A673 (cell line): ENCODE data around the gene ARMS2. TPM values are rescaled to one million over a fixed set of nuclear protein-coding genes. Genes with fewer than 3 reads are reported as not detected.

ENCODE experiments used
- BruUV-seq: library from RNA; stranded (reverse); fragments of 400-500 nt; replicated peaks from 2 replicates; lab custom pipeline; 2021; lab: Mats Ljungman, UMichigan
- CTCF ChIA-PET: fragments of 300-600 bp; sonication (Branson Sonifier 250); formaldehyde crosslinking; loops from one replicate; lab custom pipeline; 2022; ENCODE audit warnings: antibody characterized with exemption; lab: Charles Lee
- POLR2A ChIA-PET: fragments of 300-600 bp; sonication (Branson Sonifier 250); formaldehyde crosslinking; loops from one replicate; lab custom pipeline; 2022; ENCODE audit warnings: antibody characterized with exemption; ENCODE audit not compliant: low non-redundant PET; lab: Charles Lee
- DNase-seq: peaks from one replicate; pipeline ENCODE4 v3.0.0-alpha.2; 2015; ENCODE audit warnings: low spot score
- H3K27ac ChIP-seq: fragments of 200-600 bp; sonication (generic); 2 replicates; pipeline ENCODE4 v1.5.1; 2016; ENCODE audit warnings: mixed run types, low read depth, mild to moderate bottlenecking, mixed read lengths, antibody characterized with exemption, low read length; ENCODE audit not compliant: poor library complexity, severe bottlenecking
- H3K27me3 ChIP-seq: fragments of 200-600 bp; sonication (generic); replicated peaks from 2 replicates; pipeline ENCODE4 v1.6.1; 2017; ENCODE audit warnings: mixed run types, low read depth, mild to moderate bottlenecking, mixed read lengths, antibody characterized with exemption, low read length; ENCODE audit not compliant: insufficient read depth, poor library complexity
- H3K36me3 ChIP-seq: fragments of 200-600 bp; sonication (generic); 2 replicates; pipeline ENCODE4 v1.6.1; 2016; ENCODE audit warnings: mixed run types, mild to moderate bottlenecking, mixed read lengths, antibody characterized with exemption, low read length; ENCODE audit not compliant: insufficient read depth, poor library complexity, severe bottlenecking
- H3K4me1 ChIP-seq: fragments of 200-600 bp; sonication (generic); 2 replicates; pipeline ENCODE4 v1.6.1; 2017; ENCODE audit warnings: mixed run types, mild to moderate bottlenecking, mixed read lengths, antibody characterized with exemption, low read length; ENCODE audit not compliant: insufficient read depth, poor library complexity, severe bottlenecking
- H3K4me3 ChIP-seq: fragments of 200-600 bp; sonication (generic); 2 replicates; pipeline ENCODE4 v1.5.1; 2016; ENCODE audit warnings: low read depth, mixed run types, mild to moderate bottlenecking, mixed read lengths, low read length; ENCODE audit not compliant: poor library complexity, severe bottlenecking
- H3K9me3 ChIP-seq: fragments of 200-600 bp; sonication (generic); 2 replicates; pipeline ENCODE4 v1.6.1; 2016; ENCODE audit warnings: mixed run types, low read depth, mild to moderate bottlenecking, mixed read lengths, antibody characterized with exemption, low read length; ENCODE audit not compliant: poor library complexity, severe bottlenecking
- CTCF ChIP-seq: fragments of 300-800, 200-600 bp; sonication (generic); conservative IDR thresholded peaks from 2 replicates; pipeline ENCODE4 v1.5.1; 2017; ENCODE audit warnings: low read depth, mild to moderate bottlenecking, antibody characterized with exemption, low read length, moderate library complexity, mixed read lengths
- EZH2 ChIP-seq: fragments of 200-600 bp; sonication (generic); IDR thresholded peaks from 2 replicates; pipeline ENCODE4 v1.6.1; 2017; ENCODE audit warnings: borderline replicate concordance, low read depth, mild to moderate bottlenecking, mixed read lengths, antibody characterized with exemption, low read length; ENCODE audit not compliant: poor library complexity, severe bottlenecking
- intact Hi-C: fragments of 100-400 bp; cut with micrococcal nuclease; formaldehyde crosslinking; loops from one replicate; pipeline ENCODE4 v1.10.0; 2022; ENCODE audit not compliant: unreplicated experiment
- total RNA-seq: library from RNA; stranded (reverse); gene quantifications from 2 replicates; pipeline ENCODE4 v1.2.3, GENCODE V29; 2021

The ARMS2 gene
- total RNA-seq, 1 experiment from 2014 or later: not detected

GRCh38 chr10:122445469-122445868 lies 9.0 kb upstream of the ARMS2 start:
- Histone ChIP-seq H3K27ac (no peak overlapping the region), H3K4me3 (no peak overlapping the region), H3K27me3 (no peaks in the 10 kb centered on the region), H3K4me1 (peaks cover 4% of the 10 kb centered on the region), H3K9me3 (no peaks in the 10 kb centered on the region), H3K36me3 (no peaks in the 10 kb centered on the region)
- POLR2A ChIA-PET: interaction anchor here (0.7 kb wide), 1 partner anchor 12 kb away, joined by 3 read pairs; no protein-coding TSS in a partner anchor
- no peak for TF ChIP-seq CTCF
- no peak for TF ChIP-seq EZH2
- intact Hi-C loops: no loop called here
- CTCF ChIA-PET: no interaction called here
- BruUV-seq: no TSS peak
- DNase-seq: no peak

GRCh38 chr10:122445904-122446303 lies 8.5 kb upstream of the ARMS2 start:
- Histone ChIP-seq H3K9me3 (no peaks in the 10 kb centered on the region), H3K4me3 (no peak overlapping the region), H3K27ac (no peak overlapping the region), H3K4me1 (peaks cover 4% of the 10 kb centered on the region), H3K27me3 (no peaks in the 10 kb centered on the region), H3K36me3 (no peaks in the 10 kb centered on the region)
- ChIA-PET POLR2A (no interaction called here), CTCF (no interaction called here)
- TF ChIP-seq CTCF (no peak), EZH2 (no peak)
- no TSS peak for BruUV-seq
- intact Hi-C loops: no loop called here
- no peak for DNase-seq

- no peaks in the 10 kb centered on the region for H3K27me3 ChIP-seq
- H3K36me3 ChIP-seq: no peaks in the 10 kb centered on the region
- peak; percentile 81 for DNase-seq
- H3K9me3 ChIP-seq: no peaks in the 10 kb centered on the region
- H3K4me3 ChIP-seq: no peak overlapping the region
- no peak for TF ChIP-seq CTCF
- TF ChIP-seq EZH2: no peak
- ChIA-PET CTCF (no interaction called here), POLR2A (no interaction called here)
- intact Hi-C loops: no loop called here
- H3K4me1 ChIP-seq: peaks cover 4% of the 10 kb centered on the region
- BruUV-seq: no TSS peak
- no peak overlapping the region for H3K27ac ChIP-seq
Observed at GRCh38 chr10:122446668-122447423, 7.6 kb upstream of the ARMS2 start.
